Nephron progenitor cell (in vitro differentiated cells): ENCODE measurements around the gene ZFHX3.

Experiments used
- DNase-seq: peaks from one replicate; pipeline ENCODE4 v3.0.0; 2021
- H3K27ac Mint-ChIP-seq: 2 replicates; pipeline ENCODE4 v1.8.0; 2021; ENCODE audit warnings: mild to moderate bottlenecking, moderate library complexity, mixed read lengths
- H3K27me3 Mint-ChIP-seq: 2 replicates; pipeline ENCODE4 v1.8.0; 2021; ENCODE audit warnings: mild to moderate bottlenecking, low read depth, mixed read lengths; ENCODE audit not compliant: poor library complexity
- H3K36me3 Mint-ChIP-seq: 2 replicates; pipeline ENCODE4 v1.8.0; 2021; ENCODE audit warnings: low read depth, mixed read lengths
- H3K4me1 Mint-ChIP-seq: 2 replicates; pipeline ENCODE4 v1.8.0; 2021; ENCODE audit warnings: mixed read lengths
- H3K4me3 Mint-ChIP-seq: 2 replicates; pipeline ENCODE4 v1.8.0; 2021; ENCODE audit warnings: mild to moderate bottlenecking, moderate library complexity, mixed read lengths
- H3K9me3 Mint-ChIP-seq: 2 replicates; pipeline ENCODE4 v1.8.0; 2021; ENCODE audit warnings: mild to moderate bottlenecking, moderate library complexity, mixed read lengths
- TF ChIP-seq, protein P1 (sequence below): fragments of 200-600 bp; sonication (generic); IDR thresholded peaks from 2 replicates; pipeline ENCODE4 v1.5.0; 2021; ENCODE audit warnings: antibody characterized with exemption

ZFHX3 gene

DNA sequence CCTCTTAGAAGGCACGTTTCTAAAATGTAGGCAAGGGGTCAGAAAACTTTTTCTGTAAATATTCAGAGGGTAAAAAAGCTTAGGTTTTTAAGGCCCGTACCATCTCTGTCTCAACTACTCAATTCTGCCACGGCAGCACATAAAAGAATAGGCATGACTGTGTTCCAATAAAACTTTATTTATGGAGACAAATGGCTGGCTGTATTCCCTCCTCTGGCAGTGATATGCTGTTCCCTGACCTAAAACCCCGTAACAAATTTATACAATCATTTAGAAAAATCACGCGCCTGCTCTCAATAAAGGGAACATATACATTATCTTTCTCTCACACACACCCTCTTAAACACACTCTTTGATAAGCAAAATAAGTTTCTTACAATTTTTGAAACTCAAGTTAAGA, 138.7 kb downstream of the ZFHX3 start:
- TF ChIP-seq, protein P1, sequence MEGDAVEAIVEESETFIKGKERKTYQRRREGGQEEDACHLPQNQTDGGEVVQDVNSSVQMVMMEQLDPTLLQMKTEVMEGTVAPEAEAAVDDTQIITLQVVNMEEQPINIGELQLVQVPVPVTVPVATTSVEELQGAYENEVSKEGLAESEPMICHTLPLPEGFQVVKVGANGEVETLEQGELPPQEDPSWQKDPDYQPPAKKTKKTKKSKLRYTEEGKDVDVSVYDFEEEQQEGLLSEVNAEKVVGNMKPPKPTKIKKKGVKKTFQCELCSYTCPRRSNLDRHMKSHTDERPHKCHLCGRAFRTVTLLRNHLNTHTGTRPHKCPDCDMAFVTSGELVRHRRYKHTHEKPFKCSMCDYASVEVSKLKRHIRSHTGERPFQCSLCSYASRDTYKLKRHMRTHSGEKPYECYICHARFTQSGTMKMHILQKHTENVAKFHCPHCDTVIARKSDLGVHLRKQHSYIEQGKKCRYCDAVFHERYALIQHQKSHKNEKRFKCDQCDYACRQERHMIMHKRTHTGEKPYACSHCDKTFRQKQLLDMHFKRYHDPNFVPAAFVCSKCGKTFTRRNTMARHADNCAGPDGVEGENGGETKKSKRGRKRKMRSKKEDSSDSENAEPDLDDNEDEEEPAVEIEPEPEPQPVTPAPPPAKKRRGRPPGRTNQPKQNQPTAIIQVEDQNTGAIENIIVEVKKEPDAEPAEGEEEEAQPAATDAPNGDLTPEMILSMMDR: no peak
- Mint-ChIP-seq H3K36me3 (peaks cover 9% of the 10 kb centered on the region), H3K9me3 (no peaks in the 10 kb centered on the region), H3K27me3 (peaks cover 3% of the 10 kb centered on the region), H3K4me3 (no peak overlapping the region), H3K4me1 (peaks cover 74% of the 10 kb centered on the region), H3K27ac (peak overlapping the region; percentile 71)
- no peak for DNase-seq

DNA sequence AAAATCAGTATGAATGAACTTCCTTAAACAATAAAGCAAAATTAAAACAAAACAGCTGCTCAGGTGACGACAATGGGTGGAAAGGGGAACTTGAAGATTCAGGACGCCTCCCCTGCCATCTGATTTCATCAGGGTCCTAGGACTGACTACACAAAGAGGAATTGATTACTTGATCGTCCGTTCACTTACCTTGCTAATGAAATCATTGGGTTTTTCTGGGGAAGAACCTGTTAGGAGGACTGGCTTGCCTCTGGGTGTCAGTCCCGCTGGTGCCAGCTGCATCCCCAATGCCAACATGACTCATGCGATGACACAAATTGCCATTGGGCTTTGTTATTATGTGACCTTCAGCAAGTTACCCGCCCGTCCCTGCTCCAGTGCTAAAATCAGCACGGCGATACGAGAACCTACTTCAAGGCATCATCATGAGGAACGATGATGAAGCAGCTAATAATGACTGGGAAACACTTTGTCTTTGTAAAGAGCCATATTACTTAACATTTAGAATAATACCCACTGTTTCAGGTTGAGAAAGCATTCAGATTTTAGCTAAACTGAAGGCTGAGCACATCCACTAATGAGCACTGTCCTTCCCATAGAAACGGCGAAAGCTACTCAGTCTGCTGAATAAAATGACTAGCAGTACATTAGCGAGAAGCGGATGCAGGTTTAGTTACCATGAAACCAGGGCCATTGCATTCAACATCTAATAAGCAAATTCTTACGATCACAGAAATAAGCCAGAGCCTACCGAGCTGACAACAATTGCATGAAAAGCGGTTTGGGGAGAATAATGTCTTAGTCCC, 139.4 kb downstream of the ZFHX3 start:
- H3K9me3 Mint-ChIP-seq: no peaks in the 10 kb centered on the region
- peaks cover 3% of the 10 kb centered on the region for H3K27me3 Mint-ChIP-seq
- no peak for DNase-seq
- peaks cover 9% of the 10 kb centered on the region for H3K36me3 Mint-ChIP-seq
- peaks cover 71% of the 10 kb centered on the region for H3K4me1 Mint-ChIP-seq
- TF ChIP-seq, protein P1: no peak
- H3K27ac Mint-ChIP-seq: peak overlapping the region; percentile 48
- H3K4me3 Mint-ChIP-seq: no peak overlapping the region

DNA sequence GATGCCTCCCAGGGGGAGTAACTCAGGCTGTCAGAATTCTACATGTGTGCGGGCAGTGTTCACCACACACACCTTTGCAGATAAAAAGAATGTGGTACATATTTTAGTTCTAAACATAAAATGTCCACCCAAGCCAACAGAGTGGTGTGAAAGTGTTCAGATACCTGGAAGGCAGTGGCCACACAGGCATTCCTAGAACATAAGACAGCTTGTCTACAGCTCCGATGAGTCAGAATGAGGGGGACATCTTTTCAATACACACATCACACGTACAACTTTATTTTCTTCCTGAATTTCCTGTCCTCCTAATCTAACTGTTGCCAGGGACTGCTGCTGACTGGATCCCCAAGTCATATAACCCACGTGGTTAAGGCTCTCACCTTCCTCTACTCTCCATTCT, 142.3 kb downstream of the ZFHX3 start:
- TF ChIP-seq, protein P1: no peak
- no peak for DNase-seq
- no peaks in the 10 kb centered on the region for H3K27me3 Mint-ChIP-seq
- peaks cover 24% of the 10 kb centered on the region for H3K36me3 Mint-ChIP-seq
- no peaks in the 10 kb centered on the region for H3K9me3 Mint-ChIP-seq
- H3K27ac Mint-ChIP-seq: peak overlapping the region; percentile 87
- peaks cover 71% of the 10 kb centered on the region for H3K4me1 Mint-ChIP-seq
- no peak overlapping the region for H3K4me3 Mint-ChIP-seq

DNA sequence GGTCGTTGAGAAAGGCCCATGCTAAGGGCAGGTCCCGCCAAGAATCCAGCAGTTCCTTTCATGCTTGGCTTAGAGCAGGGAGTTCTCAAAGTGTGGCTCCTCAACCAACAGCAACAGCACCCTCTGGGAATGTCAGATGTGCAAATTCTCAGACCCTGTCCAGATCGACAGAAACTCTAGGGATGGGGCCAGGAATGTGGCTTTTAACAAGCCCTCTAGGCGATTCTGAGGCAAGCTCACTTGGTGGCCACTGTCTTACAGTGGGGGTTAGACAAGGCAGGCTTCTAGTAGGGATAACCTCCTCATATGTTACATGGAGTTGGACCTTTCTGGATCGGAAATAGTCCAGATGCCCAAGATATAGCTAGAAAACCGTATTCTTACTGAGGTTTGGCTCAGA, 144.8 kb downstream of the ZFHX3 start:
- TF ChIP-seq, protein P1: no peak
- no peak overlapping the region for H3K4me3 Mint-ChIP-seq
- peaks cover 5% of the 10 kb centered on the region for H3K27me3 Mint-ChIP-seq
- H3K4me1 Mint-ChIP-seq: peaks cover 70% of the 10 kb centered on the region
- H3K9me3 Mint-ChIP-seq: no peaks in the 10 kb centered on the region
- peaks cover 38% of the 10 kb centered on the region for H3K36me3 Mint-ChIP-seq
- no peak for DNase-seq
- H3K27ac Mint-ChIP-seq: no peak overlapping the region

DNA sequence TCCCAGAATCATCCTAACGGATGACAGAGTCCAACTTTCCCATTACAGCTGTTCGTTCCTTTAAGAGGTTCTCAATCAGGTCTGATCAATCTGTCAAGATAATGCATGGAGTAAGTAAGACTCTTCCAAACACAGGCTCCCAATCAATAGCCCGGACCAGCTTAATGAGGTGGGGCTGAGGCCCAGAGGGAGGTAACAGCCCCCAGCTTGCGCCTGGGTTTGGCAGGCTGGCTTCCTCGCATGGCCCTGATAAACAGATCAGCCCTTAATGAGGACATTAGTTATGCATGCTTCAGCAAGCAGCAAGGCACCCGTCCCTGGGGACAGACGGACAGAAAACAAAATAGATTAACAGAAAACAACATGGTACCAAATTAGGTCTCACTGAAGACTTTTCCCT, 145.7 kb downstream of the ZFHX3 start:
- no peak for DNase-seq
- TF ChIP-seq, protein P1: no peak
- no peak overlapping the region for H3K27ac Mint-ChIP-seq
- H3K27me3 Mint-ChIP-seq: peaks cover 5% of the 10 kb centered on the region
- no peaks in the 10 kb centered on the region for H3K9me3 Mint-ChIP-seq
- H3K4me3 Mint-ChIP-seq: no peak overlapping the region
- peaks cover 73% of the 10 kb centered on the region for H3K4me1 Mint-ChIP-seq
- H3K36me3 Mint-ChIP-seq: peaks cover 38% of the 10 kb centered on the region
